Testis (tissue), 2 donors: Measurements from ENCODE around the gene B3GNT3.

Experiments
- CTCF ChIP-seq, 3 experiments: fragments of 450-650 bp in 2 of 3; fragments of 200-600 bp in 1 of 3; sonication (generic) in 1 of 3; IDR thresholded peaks; one replicate each; pipeline ENCODE4 v1.5.1; 2016 to 2019; ENCODE audit warnings: antibody characterized with exemption in 3 of 3, mild to moderate bottlenecking in 2 of 3, moderate library complexity in 1 of 3
- POLR2A ChIP-seq: fragments of 450-650 bp; IDR thresholded peaks from one replicate; pipeline ENCODE4 v1.6.1; 2017; ENCODE audit warnings: antibody characterized with exemption, mild to moderate bottlenecking, moderate library complexity

GRCh38 chr19:17802137-17802858 is 7.4 kb downstream of the B3GNT3 start:
- TF ChIP-seq CTCF (IDR thresholded peaks at IDR 0.05) (no peak), POLR2A (no peak)
